Coronary artery (tissue), 2 donors: ENCODE results near the gene TWIST2.
A peak's percentile ranks its signal among the peaks of the same experiment; 100 is the strongest.

Source experiments
- DNase-seq: peaks from one replicate; pipeline ENCODE4 v3.0.0-alpha.2; 2017; ENCODE audit warnings: low spot score
- H3K27ac ChIP-seq, 2 donors: fragments of 200-600 bp; sonication (generic); one replicate each; pipeline ENCODE4 v1.5.1; 2016 to 2019
- H3K4me3 ChIP-seq: fragments of 200-600 bp; sonication (generic); 2 replicates; pipeline ENCODE4 v1.5.1; 2016; ENCODE audit warnings: mild to moderate bottlenecking, moderate library complexity
- CTCF ChIP-seq: fragments of 200-600 bp; sonication (generic); IDR thresholded peaks from one replicate; pipeline ENCODE4 v1.5.1; 2019; ENCODE audit warnings: antibody characterized with exemption

TWIST2 gene

DNA sequence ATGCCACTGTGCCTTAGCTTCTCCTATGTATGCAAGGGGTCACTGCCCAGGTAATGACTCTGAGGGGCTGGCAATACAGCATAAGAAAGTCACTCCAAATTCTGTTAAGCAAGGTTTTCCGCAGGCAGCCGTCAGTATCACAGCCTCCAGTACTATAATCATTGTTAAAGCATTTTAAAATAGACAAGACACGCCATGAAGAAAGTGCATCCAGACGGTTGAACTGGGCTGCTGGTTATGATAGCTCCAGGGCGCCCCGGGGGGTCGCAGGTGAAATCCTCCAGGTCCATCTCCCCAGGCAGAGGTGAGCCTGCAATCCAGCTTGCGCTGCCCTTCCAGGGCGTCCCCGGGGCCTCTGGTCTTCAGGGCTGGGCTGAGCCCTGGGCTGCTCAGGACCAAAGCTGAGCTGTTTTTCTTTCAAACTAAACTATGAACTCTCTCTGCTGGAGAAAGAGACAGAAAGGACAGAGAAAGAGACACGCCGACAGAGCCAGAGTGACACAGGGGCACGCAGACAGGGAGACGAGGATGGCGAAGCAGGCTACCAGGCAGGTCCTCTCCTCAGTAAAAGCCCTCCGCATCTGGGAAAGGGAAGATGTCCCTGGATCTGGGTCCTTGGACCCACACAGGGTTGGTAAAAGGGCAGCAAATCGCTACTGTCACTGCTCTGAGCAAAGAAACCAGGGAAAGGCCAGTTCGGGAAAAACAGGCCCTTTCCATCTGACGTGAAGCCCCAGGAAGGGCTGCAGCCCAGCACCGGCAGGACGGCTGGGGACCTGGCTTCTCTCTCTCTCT lies 2.1 kb upstream of the TWIST2 start:
- Histone ChIP-seq H3K27ac (no peak overlapping the region), H3K4me3 (no peak overlapping the region)
- TF ChIP-seq CTCF = no peak
- DNase-seq = no peak

- Histone ChIP-seq H3K4me3 (peak overlapping the region; percentile 90), H3K27ac (peak overlapping the region in 1 of 2 donors; percentile 92)
- no peak for DNase-seq
- TF ChIP-seq CTCF = no peak
These were observed 1.6 kb upstream of the TWIST2 start for GRCh38 chr2:238846378-238846627.

DNA sequence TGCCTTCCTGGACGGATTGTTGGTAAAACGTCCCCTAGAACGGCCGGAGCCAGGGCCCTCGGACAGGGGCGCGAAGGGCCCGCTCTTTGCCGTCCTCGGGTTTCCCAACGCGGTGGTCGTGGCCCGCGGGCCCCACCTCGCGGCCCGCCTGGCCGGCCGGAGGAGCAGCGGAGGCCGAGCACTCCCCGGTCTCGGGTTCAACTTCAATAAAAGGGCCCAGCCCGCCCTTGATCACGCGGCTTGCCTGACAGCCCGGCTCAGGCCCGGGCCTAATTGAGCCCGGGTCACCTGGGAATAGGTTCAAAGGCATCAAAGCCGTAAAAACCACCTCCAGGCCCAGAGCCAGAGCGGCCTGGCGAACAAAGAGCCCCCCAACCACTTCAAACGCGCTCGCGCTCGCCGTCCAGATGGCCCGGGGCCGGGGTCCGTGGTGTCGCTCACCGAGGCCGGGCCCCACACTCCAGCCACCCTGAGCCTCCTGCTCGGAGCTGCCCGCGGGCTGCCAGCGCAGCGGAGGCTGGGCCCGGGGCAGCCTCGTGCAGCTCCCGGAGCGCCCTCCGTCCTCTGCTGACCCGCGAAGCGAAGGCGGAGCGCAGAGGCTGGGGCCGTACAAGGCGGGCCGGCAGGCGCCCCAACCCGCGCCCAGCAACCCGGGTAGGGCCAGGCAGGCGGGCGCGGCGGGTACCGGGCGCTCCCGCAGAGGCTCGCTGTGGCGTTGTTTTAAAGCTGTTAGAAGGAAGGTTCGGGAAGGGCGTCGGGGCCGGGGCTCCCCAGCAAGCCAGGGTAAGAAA lies 1.1 kb upstream of the TWIST2 start:
- Histone ChIP-seq H3K4me3 (peak overlapping the region; percentile 90), H3K27ac (peak overlapping the region; percentile 44 to 92)
- DNase-seq = no peak
- no peak for TF ChIP-seq CTCF

- Histone ChIP-seq H3K4me3 (peak overlapping the region; percentile 90), H3K27ac (peak overlapping the region; percentile 44 to 92)
- no peak for TF ChIP-seq CTCF
- DNase-seq = no peak
These were observed 475 bp upstream of the TWIST2 start for GRCh38 chr2:238847419-238847801.

- no peak for TF ChIP-seq CTCF
- Histone ChIP-seq H3K27ac (peak overlapping the region; percentile 44 to 92), H3K4me3 (peak overlapping the region; percentile 90)
- no peak for DNase-seq
These were observed 748 bp downstream of the TWIST2 start for GRCh38 chr2:238848691-238848975.

GRCh38 chr2:238848976-238849853 lies 1.3 kb downstream of the TWIST2 start:
- peak overlapping the region; percentile 44 to 92 for H3K27ac ChIP-seq
- peak overlapping the region; percentile 90 for H3K4me3 ChIP-seq
- TF ChIP-seq CTCF = no peak
- no peak for DNase-seq
